ENCODE results near the gene KRTAP5-3. TPM values are rescaled to one million over a fixed set of nuclear protein-coding genes. Genes with fewer than 3 reads are reported as not detected.

The KRTAP5-3 gene
- total RNA-seq, 2 experiments from 2014 or later = not detected

DNA sequence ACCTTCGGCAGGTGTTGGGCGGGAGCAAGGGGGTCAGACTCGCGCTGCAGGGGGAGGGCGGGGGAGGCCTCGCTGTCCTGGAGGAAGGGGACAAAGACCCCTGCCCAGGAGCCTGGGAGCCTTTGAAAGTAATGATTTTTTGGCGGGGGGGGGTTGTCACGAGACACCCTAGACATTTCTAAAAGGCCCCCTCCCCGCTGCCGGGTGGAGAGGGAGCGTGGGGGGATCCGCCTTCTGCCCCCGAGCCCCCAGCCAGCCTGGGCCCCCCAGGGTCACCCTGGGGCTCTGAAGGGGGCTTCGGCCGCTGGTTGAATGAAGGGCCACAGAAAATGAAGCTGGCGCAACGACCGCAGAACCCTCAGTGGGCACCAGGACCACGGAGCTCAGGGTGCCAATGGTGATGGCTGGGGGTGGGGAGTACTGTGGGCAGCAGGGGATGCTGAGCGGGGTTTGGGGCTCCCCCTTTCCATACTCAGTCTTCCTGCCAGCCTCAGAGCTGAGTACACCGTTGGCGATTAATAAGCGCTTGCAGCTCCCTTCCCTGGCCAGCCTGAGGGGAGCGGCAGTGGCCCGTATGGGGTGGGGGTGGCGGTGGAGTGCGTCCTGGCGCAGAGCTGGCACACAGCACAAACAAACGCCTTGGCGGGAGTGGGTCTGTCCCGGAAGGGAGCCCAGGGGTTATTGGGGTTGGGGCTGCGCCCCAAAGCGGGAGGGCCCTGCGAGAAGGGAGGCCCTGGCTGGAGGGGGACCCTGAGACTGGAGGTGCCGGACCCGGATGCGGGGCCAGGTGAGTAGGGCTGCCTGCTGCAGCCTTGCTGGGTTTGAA lies 35.0 kb downstream of the KRTAP5-3 start:
- Mint-ChIP-seq H3K27me3 (peaks cover 2% of the 10 kb centered on the region), H3K36me3 (ENCODE audit: low read depth) (no peaks in the 10 kb centered on the region), H3K27ac (no peak overlapping the region), H3K4me1 (ENCODE audit: low read depth) (peaks cover 22% of the 10 kb centered on the region), H3K4me3 (peak overlapping the region; percentile 37), H3K9me3 (peaks cover 3% of the 10 kb centered on the region)
- ChIA-PET CTCF (interaction anchor here (1.1 to 5.3 kb wide), 15 partner anchors 9 to 429 kb away, joined by 3 to 170 read pairs (median 9); partner anchors contain the start of gene KRTAP5-1), POLR2A (interaction anchor here (1.3 to 2.1 kb wide), 2 partner anchors 20 to 26 kb away, joined by 5 to 11 read pairs; no protein-coding TSS in a partner anchor)
- ATAC-seq (peak; percentile 26), DNase-seq (peak; percentile 58)
- intact Hi-C loops (cut with micrococcal nuclease) = no loop called here
- TF ChIP-seq, protein P1, sequence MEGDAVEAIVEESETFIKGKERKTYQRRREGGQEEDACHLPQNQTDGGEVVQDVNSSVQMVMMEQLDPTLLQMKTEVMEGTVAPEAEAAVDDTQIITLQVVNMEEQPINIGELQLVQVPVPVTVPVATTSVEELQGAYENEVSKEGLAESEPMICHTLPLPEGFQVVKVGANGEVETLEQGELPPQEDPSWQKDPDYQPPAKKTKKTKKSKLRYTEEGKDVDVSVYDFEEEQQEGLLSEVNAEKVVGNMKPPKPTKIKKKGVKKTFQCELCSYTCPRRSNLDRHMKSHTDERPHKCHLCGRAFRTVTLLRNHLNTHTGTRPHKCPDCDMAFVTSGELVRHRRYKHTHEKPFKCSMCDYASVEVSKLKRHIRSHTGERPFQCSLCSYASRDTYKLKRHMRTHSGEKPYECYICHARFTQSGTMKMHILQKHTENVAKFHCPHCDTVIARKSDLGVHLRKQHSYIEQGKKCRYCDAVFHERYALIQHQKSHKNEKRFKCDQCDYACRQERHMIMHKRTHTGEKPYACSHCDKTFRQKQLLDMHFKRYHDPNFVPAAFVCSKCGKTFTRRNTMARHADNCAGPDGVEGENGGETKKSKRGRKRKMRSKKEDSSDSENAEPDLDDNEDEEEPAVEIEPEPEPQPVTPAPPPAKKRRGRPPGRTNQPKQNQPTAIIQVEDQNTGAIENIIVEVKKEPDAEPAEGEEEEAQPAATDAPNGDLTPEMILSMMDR (IDR thresholded peaks at IDR 0.05) = no peak

DNA sequence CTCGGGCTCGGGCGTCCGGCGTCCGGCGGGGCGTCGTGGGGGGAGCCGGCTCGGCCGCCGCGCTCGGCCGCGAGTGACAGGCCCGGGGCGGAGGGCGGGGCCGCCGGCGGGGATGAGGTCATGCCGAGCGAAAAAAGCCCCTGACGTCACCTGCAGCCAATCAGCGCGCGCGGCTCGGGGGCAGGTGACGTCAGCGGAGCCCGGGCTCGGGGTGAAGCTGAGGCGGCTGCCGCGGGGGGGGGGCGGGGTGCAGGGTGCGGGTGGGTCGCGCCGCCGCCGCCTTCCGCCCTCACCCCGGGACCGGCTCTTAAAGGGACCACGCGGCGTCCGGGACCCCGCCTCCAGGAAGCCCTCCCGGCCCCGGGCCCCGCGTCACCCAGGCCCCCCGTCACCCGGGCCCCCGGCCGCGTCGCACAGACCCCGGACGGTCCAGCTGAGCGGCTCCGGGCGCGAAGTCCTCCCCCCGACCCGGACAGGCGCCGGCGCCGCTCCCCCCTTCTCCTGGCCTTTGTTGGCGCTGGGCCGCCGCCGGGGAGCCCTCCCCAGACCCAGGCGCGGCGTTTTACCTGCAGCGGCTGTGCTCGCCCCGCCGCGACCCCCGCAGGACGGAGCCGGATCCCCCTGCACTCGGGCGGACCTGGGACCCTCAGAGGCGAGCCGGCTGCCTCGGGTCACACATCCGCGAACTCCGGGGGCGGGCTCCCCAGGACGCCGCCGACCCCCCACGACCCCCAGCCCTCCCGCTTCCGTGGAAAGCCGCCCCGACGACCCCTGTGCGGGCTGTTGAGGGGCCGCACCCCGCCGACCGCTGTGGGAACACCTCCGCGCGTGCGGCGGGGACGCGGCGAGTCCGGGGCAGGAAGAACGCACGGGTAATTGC lies 35.8 kb downstream of the KRTAP5-3 start, which contains the start of gene DUSP8:
DUSP8 (minus strand) TSS at position 75 of the 880 bp plus-strand sequence. CDS start 6,445 bp downstream, outside the sequence.
- POLR2A ChIA-PET = interaction anchor here (1.3 kb wide), 1 partner anchor 19 kb away, joined by 5 read pairs; no protein-coding TSS in a partner anchor
- Mint-ChIP-seq H3K4me1 (ENCODE audit: low read depth) (peaks cover 22% of the 10 kb centered on the region), H3K4me3 (peak within 1 kb of the TSS; percentile 37), H3K36me3 (ENCODE audit: low read depth) (no peaks in the 10 kb centered on the region), H3K27ac (no peak within 1 kb of the TSS), H3K9me3 (no peaks in the 10 kb centered on the region), H3K27me3 (peaks cover 2% of the 10 kb centered on the region)
- TF ChIP-seq, protein P1 (IDR thresholded peaks at IDR 0.05) = no peak
- CTCF ChIA-PET = interaction anchor here (2.7 to 5.3 kb wide), 4 partner anchors 8 to 25 kb away, joined by 22 to 170 read pairs (median 44); no protein-coding TSS in a partner anchor
- intact Hi-C loops (cut with micrococcal nuclease) = no loop called here
- ATAC-seq (peak; percentile 71), DNase-seq (peak; percentile 94)

DNA sequence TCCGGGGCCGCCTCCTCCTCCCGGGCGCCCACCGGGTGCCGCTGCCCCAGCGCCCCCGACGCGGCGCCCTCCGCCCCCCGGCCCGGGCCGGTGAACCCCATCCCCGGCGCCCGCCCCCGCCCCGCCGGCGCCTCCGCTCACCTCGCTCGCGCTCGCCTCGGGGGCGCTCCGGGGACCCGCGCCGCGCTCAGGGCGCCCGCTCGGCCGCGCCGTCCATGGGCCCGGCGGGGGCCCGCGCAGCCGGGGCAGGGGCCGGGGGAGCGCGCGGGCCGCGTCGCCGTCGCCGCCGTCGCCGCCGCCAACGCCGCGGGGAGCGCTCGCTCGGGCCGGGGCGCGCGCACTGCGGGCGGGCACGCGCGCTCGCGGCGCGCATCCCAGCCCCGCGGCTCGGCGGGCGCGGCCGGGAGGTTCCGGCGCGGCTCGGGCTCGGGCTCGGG lies 36.5 kb downstream of the KRTAP5-3 start:
- Mint-ChIP-seq H3K36me3 (ENCODE audit: low read depth) (no peaks in the 10 kb centered on the region), H3K4me1 (ENCODE audit: low read depth) (peaks cover 22% of the 10 kb centered on the region), H3K4me3 (no peak overlapping the region), H3K9me3 (no peaks in the 10 kb centered on the region), H3K27me3 (peaks cover 2% of the 10 kb centered on the region), H3K27ac (no peak overlapping the region)
- intact Hi-C loops (cut with micrococcal nuclease) = no loop called here
- peak; percentile 2 for ATAC-seq
- POLR2A ChIA-PET = no interaction called here
- TF ChIP-seq, protein P1 (IDR thresholded peaks at IDR 0.05) = no peak
- no peak for DNase-seq
- CTCF ChIA-PET = no interaction called here

DNA sequence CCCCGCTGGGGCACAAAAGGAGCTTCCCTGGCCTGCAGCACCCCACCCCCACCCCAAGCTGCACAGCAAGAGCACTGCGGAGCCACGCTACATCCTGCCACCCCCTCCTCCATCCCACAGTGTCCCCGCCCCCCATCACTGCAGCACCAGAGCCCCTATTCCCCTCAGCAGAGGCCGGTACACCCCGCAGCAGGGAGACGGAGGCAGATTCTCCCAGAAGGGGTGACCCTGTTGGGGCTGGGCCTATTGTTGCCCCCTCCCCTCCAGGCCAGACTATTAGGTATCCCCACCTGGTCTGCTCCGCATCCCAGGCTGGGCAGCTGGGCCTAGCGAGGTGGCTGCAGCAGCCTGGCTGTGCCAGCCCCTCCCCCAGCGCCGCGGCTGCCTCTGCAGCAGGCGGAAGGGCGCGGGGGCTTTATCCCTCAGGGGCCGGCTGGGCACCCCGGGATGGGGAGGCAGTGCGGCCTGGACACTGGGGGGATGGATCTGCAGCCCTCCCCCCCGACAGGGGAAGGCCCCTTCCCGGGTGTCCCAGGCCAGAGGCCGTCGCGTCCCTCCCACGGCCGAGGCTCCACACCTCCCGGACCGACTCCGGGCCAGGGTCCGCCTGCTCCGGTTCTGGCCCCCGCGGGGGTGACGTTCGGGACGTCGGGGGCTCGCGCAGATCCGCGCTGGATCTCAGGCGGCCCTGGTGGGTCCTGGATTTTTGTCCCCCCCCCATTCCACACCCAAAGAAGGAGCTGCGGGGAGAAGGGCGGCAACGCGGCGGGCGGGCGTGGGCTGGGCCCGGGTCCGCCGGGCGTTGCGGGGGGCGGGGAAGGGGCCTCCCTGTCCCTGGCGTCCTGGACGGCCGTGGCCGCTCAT lies 37.1 kb downstream of the KRTAP5-3 start:
- intact Hi-C loops (cut with micrococcal nuclease) = no loop called here
- CTCF ChIA-PET = interaction anchor here (3.8 kb wide), 1 partner anchor 25 kb away, joined by 17 read pairs; no protein-coding TSS in a partner anchor
- ATAC-seq (no peak), DNase-seq (peak; percentile 45)
- H3K4me3 Mint-ChIP-seq = peak overlapping the region; percentile 54
- no peaks in the 10 kb centered on the region for H3K36me3 Mint-ChIP-seq (ENCODE audit: low read depth)
- no peak overlapping the region for H3K27ac Mint-ChIP-seq
- no peaks in the 10 kb centered on the region for H3K9me3 Mint-ChIP-seq
- peaks cover 2% of the 10 kb centered on the region for H3K27me3 Mint-ChIP-seq
- POLR2A ChIA-PET = interaction anchor here (1.3 kb wide), 1 partner anchor 9 kb away, joined by 3 read pairs; no protein-coding TSS in a partner anchor
- TF ChIP-seq, protein P1 (IDR thresholded peaks at IDR 0.05) = no peak
- H3K4me1 Mint-ChIP-seq (ENCODE audit: low read depth) = peaks cover 22% of the 10 kb centered on the region

Data from activated CD8-positive, alpha-beta T cell treated with anti-CD3 and anti-CD28 coated beads for 36 hours (primary cell).